ENCODE measurements around the gene EMP1. TPM values are rescaled to one million over a fixed set of nuclear protein-coding genes. Genes with fewer than 3 reads are reported as not detected.

The EMP1 gene
- total RNA-seq, 1 donor from 2014 or later, result 273 TPM

DNA sequence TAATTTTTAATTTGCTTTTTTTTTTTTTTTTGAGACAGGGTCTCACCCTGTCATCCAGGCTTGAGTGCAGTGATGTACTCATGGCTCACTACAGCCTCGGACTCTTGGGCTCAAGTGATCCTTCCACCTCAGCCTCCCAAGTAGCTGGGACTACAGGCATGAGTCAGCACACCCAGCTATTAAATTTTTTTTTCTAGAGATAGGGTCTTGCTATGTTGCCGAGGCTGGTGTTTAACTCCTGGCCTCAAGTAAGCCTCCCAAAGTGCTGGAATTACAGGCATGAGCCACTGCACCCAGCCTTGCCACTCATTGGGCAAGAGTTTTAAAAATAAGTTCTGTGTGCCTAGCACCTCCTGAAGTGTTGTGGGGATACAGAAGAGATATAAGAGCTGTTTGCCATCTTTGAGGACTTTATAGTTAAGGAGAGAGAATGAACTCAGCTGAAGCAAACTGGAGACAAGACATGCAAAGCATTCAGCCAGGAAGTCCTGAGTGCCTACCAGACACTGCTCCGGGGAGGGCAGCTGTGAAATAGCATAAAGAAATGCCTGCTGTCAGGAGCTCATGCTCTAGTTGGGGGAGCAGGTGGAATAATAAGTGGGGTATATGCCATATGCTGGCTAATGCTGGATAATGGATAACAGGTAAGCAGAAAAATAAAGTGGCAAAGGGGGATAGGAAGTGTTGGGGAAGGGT is 15.0 kb upstream of the EMP1 start:
- H3K36me3 Mint-ChIP-seq (ENCODE audit: low read depth, unreplicated experiment), result peaks cover 6% of the 10 kb centered on the region
- H3K27ac Mint-ChIP-seq (ENCODE audit: unreplicated experiment), result peak overlapping the region; percentile 80
- peaks cover 58% of the 10 kb centered on the region for H3K4me1 Mint-ChIP-seq (ENCODE audit: unreplicated experiment)
- DNase-seq (ENCODE audit: low spot score), result no peak
- TF ChIP-seq, protein P1, sequence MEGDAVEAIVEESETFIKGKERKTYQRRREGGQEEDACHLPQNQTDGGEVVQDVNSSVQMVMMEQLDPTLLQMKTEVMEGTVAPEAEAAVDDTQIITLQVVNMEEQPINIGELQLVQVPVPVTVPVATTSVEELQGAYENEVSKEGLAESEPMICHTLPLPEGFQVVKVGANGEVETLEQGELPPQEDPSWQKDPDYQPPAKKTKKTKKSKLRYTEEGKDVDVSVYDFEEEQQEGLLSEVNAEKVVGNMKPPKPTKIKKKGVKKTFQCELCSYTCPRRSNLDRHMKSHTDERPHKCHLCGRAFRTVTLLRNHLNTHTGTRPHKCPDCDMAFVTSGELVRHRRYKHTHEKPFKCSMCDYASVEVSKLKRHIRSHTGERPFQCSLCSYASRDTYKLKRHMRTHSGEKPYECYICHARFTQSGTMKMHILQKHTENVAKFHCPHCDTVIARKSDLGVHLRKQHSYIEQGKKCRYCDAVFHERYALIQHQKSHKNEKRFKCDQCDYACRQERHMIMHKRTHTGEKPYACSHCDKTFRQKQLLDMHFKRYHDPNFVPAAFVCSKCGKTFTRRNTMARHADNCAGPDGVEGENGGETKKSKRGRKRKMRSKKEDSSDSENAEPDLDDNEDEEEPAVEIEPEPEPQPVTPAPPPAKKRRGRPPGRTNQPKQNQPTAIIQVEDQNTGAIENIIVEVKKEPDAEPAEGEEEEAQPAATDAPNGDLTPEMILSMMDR (IDR thresholded peaks at IDR 0.05; ENCODE audit: unreplicated experiment), result no peak
- H3K27me3 Mint-ChIP-seq (ENCODE audit: unreplicated experiment), result peaks cover 10% of the 10 kb centered on the region
- H3K9me3 Mint-ChIP-seq (ENCODE audit: unreplicated experiment), result no peaks in the 10 kb centered on the region
- H3K4me3 Mint-ChIP-seq (ENCODE audit: unreplicated experiment), result no peak overlapping the region

DNA sequence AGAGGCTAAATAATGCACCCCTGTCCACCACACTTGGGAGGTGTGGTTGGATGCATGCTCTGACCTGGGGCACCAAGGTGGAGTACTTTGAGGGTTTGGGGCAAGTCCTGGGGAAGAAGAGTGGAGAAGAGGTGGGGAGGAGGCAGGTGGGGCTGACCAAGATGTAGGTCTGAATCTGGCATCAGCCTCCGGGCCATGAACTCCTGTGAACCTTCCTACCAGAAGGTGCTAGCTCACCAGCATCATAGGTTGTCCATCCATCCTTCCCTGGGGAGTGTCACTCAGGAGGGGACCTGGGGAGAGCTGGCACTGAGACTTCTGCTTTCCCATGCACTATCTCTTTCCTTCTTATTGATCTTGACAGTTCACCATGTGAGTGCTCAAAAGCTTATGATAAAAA is 13.6 kb upstream of the EMP1 start:
- H3K36me3 Mint-ChIP-seq (ENCODE audit: low read depth, unreplicated experiment), result peaks cover 2% of the 10 kb centered on the region
- no peak for DNase-seq (ENCODE audit: low spot score)
- H3K9me3 Mint-ChIP-seq (ENCODE audit: unreplicated experiment), result no peaks in the 10 kb centered on the region
- H3K27ac Mint-ChIP-seq (ENCODE audit: unreplicated experiment), result no peak overlapping the region
- H3K4me1 Mint-ChIP-seq (ENCODE audit: unreplicated experiment), result peaks cover 53% of the 10 kb centered on the region
- H3K27me3 Mint-ChIP-seq (ENCODE audit: unreplicated experiment), result peaks cover 10% of the 10 kb centered on the region
- TF ChIP-seq, protein P1 (IDR thresholded peaks at IDR 0.05; ENCODE audit: unreplicated experiment), result no peak
- no peak overlapping the region for H3K4me3 Mint-ChIP-seq (ENCODE audit: unreplicated experiment)

DNA sequence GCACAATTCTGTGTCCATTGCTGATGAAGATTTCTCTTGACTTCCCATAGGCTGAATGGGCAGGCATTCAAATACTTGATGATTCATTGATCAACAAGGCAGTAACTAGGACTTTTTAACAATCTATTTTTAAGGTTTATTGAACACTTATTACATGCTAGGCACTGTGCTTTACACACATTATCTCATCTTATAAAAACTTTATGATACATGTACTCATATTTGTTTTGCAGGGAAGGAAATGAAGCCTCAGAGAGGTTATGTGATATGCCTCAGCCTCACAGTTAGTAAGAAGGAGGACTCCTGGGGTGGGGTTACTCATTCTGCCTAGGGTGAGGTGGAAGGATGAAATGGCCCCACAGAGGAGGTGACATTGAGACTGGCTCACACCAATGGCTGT is 12.9 kb upstream of the EMP1 start:
- Mint-ChIP-seq H3K27me3 (ENCODE audit: unreplicated experiment) (peaks cover 10% of the 10 kb centered on the region), H3K4me1 (ENCODE audit: unreplicated experiment) (peaks cover 55% of the 10 kb centered on the region), H3K27ac (ENCODE audit: unreplicated experiment) (no peak overlapping the region), H3K36me3 (ENCODE audit: low read depth, unreplicated experiment) (no peaks in the 10 kb centered on the region), H3K9me3 (ENCODE audit: unreplicated experiment) (no peaks in the 10 kb centered on the region), H3K4me3 (ENCODE audit: unreplicated experiment) (peak overlapping the region; percentile 18)
- no peak for DNase-seq (ENCODE audit: low spot score)
- TF ChIP-seq, protein P1 (IDR thresholded peaks at IDR 0.05; ENCODE audit: unreplicated experiment), result no peak

DNA sequence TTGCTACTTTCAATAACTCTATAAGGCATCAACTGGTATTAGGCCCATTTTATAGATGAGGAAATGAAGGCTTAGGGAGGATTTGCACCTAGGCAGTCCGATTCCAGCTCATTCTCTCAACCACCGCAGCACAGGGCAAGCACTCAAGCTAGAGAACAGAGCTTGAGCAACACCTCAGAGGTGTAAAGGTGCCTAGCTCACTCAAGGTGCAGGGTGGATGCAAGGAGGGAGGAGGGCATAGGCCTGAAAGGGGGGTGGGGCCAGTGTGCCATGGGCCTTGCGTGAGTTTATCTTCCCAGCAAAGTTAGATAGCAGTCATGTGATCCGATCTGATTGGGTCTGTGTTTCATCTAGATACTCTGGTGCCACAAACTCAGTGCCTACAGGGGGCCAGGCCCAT is 10.2 kb upstream of the EMP1 start:
- no peaks in the 10 kb centered on the region for H3K36me3 Mint-ChIP-seq (ENCODE audit: low read depth, unreplicated experiment)
- H3K9me3 Mint-ChIP-seq (ENCODE audit: unreplicated experiment), result no peaks in the 10 kb centered on the region
- H3K27me3 Mint-ChIP-seq (ENCODE audit: unreplicated experiment), result peaks cover 8% of the 10 kb centered on the region
- TF ChIP-seq, protein P1 (IDR thresholded peaks at IDR 0.05; ENCODE audit: unreplicated experiment), result no peak
- H3K4me1 Mint-ChIP-seq (ENCODE audit: unreplicated experiment), result peaks cover 36% of the 10 kb centered on the region
- DNase-seq (ENCODE audit: low spot score), result no peak
- no peak overlapping the region for H3K4me3 Mint-ChIP-seq (ENCODE audit: unreplicated experiment)
- no peak overlapping the region for H3K27ac Mint-ChIP-seq (ENCODE audit: unreplicated experiment)

DNA sequence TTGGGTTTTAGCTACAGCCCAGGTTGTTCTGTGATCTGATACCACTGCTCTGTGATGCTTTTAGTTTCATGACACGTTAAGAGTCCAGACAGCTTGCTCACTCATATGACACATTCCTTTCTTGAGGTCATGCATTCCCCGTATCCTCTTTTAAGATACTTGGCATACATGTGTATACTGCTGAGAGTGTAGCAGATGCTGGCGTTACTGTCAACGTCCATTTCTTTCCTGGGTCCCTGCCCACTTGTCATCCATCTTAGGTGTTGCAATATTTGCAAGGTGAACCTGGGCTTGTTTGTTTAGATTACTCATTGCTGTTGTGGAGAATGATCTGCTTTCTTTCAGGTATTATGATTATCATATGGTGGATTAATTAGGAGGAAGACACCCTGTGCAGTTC is 9.1 kb upstream of the EMP1 start:
- no peaks in the 10 kb centered on the region for H3K9me3 Mint-ChIP-seq (ENCODE audit: unreplicated experiment)
- H3K27me3 Mint-ChIP-seq (ENCODE audit: unreplicated experiment), result peaks cover 6% of the 10 kb centered on the region
- TF ChIP-seq, protein P1 (IDR thresholded peaks at IDR 0.05; ENCODE audit: unreplicated experiment), result no peak
- no peak overlapping the region for H3K4me3 Mint-ChIP-seq (ENCODE audit: unreplicated experiment)
- no peak overlapping the region for H3K27ac Mint-ChIP-seq (ENCODE audit: unreplicated experiment)
- H3K4me1 Mint-ChIP-seq (ENCODE audit: unreplicated experiment), result peaks cover 29% of the 10 kb centered on the region
- H3K36me3 Mint-ChIP-seq (ENCODE audit: low read depth, unreplicated experiment), result no peaks in the 10 kb centered on the region
- DNase-seq (ENCODE audit: low spot score), result no peak
